HG02571 (cell line): ENCODE results near the gene GARIN5B.

Experiments
- ATAC-seq: cut with Tn5 transposase; IDR thresholded peaks from one replicate; pipeline ENCODE4 v1.9.1; 2021; ENCODE audit warnings: mild to moderate bottlenecking, moderate library complexity; ENCODE audit not compliant: unreplicated experiment

The GARIN5B gene

DNA sequence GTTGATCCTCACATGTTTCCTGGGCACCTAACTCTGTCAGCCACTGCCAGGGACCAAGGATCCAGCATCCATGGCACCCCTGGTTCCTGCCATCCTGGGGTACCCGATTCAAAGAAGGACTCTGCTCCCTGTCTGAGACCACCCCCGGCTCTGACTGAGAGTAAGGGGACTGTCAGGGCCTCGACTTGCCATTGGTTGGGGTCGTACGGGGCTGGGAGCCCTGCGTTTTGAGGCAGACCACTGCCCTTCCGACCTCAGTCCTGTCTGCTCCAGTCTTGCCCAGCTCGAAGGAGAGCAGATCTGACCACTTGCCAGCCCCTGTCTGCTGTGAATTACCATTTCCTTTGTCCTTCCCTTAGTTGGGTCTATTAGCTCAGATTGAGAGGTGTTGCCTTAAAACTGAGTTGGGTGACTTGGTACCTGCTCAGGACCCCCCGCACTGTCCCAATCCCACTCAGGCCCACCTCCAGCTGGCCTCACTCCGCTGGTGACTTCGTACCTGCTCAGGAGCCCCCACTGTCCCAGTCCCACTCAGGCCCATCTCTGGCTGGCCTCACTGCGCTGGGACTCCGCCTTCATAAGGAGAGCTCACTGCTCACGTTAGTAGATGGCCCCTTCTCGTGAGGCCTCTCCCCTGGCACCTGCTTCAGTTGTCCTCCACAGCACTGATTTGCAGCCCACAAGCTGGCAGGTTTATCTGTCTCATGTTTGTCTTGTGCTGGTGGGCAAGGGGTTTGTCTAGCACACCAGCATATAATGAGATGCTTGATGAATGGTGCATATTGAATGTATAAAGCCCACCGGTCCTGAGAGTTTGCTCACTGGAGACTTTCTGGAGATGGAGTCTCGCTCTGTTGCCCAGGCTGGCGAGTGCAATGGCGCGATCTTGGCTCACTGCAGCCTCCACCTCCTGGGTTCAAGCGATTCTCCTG is 26.6 kb upstream of the GARIN5B start:
- no peak for ATAC-seq

DNA sequence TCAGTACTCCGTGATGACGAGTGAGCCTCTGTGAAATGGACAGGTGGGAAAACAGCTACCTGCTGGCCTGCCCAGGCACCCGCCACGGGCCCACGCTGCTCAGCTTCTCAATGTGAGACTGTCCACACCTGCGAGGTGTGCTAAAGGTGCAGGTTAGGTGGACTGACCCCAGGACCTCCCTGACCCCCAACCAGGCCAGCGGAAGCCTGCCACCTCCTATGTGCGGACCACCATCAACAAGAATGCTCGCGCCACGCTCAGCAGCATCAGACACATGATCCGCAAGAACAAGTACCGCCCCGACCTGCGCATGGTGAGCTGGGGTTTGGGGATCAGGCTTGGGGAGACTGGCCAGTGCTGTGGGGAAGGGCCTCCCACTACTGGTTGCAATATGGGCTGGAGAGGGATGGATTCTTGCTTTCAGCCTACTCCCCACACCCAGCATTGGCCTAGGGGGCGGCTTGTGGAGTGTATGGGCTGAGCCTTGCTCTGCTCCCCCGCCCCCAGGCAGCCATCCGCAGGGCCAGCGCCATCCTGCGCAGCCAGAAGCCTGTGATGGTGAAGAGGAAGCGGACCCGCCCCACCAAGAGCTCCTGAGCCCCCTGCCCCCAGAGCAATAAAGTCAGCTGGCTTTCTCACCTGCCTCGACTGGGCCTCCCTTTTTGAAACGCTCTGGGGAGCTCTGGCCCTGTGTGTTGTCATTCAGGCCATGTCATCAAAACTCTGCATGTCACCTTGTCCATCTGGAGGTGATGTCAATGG is 24.9 kb upstream of the GARIN5B start:
- ATAC-seq = no peak

DNA sequence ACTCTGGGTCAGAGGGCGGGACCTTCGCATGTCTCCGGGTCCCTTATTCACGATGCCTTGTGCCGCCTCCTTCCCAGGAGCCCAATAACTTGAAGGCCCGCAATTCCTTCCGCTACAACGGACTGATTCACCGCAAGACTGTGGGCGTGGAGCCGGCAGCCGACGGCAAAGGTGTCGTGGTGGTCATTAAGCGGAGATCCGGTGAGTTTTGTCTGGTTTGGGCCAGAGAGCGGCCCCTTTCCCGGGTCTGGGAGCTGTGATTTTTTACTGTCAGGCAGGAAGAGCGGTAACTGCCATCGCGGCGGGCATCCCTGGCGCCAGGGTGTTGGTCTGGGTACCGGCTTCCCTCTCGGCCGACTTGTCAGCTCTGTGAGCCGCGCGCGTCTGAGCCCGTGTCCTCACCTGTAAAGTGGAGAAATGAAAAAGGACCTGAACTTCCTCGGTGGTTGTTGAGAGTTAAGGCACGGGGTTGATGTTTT is 23.5 kb upstream of the GARIN5B start:
- no peak for ATAC-seq

DNA sequence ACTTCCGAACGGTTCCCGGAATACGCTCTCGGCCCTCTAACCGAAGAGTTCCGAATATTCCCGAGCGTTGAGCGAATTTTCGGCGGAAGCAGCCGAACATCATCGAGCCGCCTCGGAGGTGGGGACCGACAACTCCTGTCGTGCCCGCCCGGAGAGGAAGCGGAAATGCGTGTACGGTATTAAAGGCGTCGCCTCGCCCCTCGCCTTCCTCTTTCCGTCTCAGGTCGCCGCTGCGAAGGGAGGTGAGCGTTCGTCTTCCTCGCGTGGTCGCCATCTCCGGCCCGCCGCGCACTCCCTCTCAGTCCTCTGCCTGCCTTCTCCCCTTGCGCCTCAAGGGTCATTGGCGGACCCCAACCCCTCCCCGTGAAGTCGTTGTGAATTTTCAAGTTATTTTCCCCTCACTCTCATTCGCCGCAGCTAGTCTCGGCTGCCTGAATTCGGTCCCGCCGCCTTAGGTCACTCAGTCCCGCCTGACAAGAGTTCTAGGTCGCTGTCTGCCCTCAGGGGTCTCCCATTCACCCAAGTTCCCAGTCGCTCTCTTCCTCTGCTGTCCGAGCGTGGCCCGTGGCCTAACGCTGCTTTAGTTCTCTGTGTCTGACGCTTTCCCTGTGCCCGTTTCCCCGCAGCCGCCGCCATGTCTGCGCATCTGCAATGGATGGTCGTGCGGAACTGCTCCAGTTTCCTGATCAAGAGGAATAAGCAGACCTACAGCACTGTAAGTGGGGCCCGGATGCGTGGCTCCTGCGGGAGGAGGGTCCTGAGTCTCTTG is 22.8 kb upstream of the GARIN5B start, which contains the start of gene RPL28:
Gene RPL28, plus strand, starts transcription at position 209 of the 769 bp plus-strand sequence. Its CDS starts 426 bp downstream, at position 635.
- peak; percentile 67 for ATAC-seq

DNA sequence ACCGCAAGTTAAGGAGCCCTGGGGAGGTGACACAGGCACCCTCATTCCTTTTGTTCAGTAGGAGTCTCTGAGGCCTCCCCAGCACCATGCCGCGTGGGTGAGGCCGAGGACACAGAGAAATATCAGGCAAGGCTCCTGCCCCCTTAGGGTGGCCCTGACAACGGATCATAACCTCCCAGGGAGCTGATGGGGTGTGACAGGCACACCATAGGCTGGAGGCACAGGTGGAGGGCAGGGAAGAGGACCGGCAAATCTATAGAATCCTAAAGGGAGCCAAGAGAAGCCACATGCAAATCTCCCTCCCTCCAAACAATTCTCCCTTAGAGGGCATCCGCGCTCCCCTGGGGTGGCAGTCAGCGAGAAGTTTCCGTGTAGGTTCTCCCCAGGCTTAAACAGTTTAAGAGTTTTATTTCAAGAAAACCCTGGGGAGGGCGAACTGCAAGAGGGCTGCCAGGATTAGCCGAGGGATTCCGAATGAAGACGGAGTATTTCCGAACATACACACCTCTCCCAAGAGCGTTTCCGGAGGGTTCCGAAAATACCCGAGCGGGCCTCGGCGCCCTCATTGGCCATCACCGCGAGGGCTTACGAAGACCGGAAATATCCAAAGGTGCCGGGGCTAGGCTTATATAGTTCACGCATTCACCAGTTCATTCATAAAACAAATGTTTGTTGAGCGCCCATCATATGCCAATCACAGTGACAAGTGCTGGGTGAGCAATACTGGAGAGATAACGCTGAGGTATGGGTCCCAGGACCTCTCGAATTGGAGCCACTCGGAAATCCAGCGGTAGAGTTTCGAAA is 22.1 kb upstream of the GARIN5B start:
- peak; percentile 42 for ATAC-seq

DNA sequence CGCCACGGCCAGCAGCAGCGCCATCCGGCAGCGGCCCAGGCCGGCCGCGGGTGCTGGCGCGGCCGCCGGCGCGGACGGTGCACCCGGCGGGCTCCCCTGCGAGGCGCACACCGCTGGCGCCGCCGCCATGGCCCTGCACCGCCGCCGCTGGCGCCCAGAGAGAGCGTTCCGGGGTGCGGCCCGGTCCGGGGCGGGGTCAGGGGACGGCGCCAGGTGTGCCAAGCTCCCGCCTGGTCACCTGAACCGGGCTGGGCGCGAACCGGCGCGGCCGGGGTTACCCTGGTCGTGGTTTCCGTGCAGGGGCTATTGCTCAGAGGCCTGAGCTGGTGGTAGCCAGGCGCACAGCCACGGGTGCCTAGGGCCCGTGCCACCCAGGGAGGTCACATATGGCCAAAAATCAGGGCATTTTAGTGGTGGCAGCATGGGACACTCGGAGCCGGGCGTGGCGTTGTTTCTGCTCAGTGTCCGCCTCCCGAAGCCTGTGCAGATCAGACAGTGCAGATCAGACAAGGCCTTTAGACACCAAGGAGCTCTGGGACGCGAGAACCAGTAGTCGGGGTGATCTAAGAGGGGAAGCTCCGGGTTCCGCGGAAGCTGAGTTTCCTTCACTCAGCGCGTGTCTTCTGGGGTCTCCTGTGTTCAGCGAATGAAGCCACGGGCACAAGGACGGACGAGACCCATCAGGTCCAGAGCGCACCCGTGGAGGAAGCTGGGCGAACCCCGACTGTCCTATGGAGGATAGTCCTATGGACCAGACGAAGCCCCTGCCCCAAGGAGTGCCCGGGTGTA is 21.3 kb upstream of the GARIN5B start, which contains the start of gene TMEM238:
Gene TMEM238, minus strand, starts transcription at position 162 of the 789 bp plus-strand sequence. Its CDS starts 33 bp downstream, at position 129.
- no peak for ATAC-seq

DNA sequence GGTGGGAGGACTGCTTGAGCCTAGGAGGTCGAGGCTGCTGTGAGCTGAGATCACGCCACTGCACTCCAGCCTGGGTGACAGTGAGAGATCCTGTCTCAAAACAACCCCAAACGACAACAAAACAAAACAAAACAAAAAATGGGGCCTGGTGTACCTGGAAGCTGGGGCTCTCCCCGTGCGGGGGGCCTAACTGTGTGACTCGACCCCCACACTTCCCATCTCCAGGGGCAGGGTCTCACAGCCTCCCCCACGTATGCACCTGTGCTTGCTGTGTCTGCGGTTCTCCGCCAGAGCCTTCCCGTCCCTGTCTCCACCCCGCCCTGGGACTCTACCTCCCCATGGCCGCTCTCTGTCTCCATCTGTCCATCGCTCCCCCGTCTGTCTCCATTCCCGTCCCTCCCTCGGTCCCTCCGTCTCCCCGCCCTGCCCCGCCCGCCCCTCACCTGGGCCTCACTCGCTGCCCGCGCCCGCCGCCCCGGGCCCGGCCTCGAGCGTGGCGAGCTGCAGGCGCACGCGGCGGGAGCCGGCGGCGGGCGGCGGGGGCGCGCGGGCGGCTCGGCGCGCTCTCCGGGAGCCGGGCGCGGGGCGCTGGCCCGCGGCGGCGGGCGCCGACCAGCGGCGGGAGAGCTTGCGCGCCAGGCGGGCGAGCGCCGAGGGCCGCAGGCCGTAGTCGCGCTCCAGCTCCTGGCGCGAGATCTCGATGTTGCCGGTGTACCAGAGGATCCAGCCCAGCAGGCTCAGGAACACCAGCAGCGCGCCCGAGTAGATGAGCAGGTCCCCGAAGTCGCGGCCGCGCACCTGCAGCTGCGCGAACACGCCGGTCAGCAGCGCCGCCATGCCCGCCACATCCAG is 20.4 kb upstream of the GARIN5B start:
- ATAC-seq = no peak

DNA sequence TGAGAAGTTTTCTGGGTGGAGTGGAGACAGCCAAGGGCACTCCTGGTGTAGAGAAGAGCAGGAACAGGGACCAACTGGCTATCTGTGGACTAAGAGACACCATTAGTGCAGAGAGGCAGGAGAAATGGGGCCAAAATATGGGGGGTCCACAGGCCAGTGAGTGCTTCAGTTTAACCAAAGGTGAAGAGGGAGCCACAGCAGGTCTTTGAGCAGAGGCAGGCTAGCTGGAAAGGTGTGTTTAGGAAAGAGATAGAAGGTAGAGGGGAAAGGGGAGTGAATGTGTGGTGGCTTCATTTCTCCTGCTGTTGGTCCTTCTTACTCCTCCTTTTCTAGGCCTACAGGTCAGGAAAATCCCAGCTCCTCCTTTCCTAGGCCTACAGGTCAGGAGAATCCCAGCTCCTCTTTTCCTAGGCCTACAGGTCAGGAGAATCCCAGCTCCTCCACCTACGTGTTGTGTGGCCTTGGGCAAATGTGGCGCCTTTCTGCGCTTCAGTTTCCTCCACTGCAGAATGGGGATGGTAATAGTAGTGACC is 19.5 kb upstream of the GARIN5B start:
- no peak for ATAC-seq

DNA sequence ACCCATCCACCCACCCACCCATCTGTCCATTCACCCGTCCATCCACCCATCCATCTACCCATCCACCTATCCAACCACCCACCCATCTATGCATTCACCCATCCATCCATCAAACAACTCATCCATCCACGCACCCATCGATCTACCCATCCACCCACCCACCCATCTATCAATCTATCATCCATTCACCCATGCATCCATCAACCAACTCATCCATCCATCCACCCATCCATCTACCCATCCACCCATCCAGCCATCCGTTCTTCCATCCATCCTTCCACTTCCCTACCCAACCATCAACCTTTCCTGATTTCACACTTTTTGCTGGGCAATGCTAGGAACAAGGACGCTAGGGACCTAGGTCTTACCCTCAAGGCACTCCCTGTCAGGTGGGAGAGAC is 19.0 kb upstream of the GARIN5B start:
- ATAC-seq = no peak

DNA sequence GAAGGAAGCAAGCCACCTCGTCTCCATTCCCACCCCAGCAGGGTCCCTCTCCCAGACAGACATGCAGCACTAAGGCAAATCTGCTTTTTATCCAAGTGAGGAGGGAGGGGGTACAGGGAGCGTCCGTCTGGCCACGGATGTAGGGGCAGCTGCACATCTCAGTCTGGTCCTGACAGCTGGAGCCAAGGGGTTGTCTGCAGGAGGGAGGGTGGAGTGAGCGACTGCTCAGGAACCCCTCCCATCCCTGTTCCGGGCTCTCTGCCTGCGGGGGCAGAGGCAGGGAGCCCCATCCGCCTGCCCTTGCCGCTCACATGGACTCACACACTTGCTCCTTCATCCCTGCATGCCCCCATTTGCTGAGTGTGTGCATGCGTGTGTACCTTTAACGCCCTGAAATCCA is 16.1 kb upstream of the GARIN5B start:
- no peak for ATAC-seq

DNA sequence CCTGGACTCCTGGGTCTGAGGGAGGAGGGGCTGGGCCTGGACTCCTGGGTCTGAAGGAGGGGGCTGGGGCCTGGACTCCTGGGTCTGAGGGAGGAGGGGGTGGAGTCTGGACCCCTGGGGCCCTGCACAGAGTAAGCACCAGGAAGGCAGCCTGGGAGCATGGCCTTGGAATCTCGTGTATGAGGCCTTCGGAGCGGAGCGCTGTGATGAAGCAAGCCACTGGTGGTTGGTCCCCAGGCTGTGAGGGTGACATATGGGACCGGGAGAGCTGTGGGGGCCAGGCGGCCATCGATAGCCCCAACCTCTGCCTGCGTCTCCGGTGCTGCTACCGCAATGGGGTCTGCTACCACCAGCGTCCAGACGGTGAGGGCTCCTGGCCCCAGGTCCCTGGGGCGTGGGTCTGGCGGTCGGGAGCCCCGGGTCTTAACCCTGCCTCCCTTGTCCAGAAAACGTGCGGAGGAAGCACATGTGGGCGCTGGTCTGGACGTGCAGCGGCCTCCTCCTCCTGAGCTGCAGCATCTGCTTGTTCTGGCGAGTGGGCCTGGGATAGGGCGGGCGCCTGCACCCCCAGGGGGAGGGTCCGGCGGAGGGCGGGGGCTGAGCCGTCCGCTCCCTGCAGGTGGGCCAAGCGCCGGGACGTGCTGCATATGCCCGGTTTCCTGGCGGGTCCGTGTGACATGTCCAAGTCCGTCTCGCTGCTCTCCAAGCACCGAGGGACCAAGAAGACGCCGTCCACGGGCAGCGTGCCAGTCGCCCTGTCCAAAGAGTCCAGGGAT is 14.5 kb upstream of the GARIN5B start:
- no peak for ATAC-seq

DNA sequence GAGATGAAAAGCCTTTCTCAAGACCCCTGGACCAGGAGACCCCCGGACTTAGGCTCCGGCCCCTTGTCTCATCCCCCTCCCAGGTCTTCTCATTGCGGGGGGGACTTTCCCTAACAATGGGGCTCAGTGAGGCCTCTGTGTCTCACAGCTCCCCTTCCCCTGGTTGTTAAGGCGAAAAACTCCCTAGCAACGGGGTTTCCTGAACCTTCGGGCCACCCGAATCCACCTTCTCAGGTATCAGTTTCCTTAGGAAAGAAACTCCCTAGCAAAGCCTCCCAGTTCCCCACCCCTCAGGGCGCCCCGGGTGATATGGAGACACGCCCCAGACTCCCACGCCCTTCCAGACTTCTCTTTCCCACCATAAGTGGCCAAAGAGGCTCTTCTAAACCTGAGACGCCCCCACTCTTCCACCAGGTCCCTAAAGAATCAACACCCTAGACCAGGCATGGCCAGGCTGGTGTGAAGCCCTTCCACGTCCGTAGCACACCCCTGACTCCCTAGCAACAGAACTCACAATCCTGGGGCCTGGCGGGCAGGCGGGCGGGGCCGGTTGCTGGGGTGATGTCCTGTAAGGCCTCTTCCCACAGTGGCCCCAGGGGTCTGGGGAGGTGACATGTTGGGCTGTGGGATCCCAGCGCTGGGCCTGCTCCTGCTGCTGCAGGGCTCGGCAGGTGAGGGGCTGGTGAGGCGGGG is 13.3 kb upstream of the GARIN5B start, which contains the start of gene TMEM190:
Gene TMEM190, plus strand, starts transcription at position 586 of the 693 bp plus-strand sequence. Its CDS starts 28 bp downstream, at position 614.
- no peak for ATAC-seq

DNA sequence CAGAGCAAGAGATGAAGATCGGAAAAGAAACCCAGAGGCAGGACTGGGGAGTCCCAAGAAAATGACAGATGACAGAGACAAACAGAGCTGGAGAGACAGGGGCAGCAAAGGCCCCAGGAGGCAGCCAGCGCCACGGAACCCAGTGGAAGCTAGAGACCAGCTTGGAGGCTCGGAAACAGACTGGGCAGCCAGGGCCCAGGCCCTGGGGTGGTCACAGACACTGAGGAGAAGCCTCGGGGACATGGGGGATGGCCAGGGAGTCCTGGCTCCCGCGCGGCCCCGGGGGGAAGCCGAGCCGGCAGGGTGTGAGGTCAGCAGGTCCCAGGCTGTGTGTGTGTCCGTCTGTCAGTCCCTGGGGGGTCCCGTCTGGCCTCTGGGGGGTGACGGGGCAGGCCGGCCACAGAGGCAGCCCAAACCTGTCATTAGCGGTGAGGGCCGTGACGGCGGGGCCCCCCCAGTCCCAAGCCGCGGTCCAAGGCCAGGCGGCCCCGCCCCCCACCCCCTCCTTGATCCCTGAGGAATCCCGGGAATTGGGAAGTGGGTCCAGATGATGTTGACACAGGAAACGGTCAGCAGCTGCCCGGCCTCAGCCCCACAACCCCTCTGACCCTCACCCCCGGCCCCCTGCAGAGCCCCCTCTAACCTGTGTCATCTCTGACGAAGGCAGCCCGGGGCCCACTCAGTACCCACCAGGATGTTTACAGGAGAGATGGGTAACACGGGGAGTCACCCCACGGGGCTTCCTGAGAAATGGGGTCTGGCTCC is 11.1 kb upstream of the GARIN5B start:
- ATAC-seq = no peak

DNA sequence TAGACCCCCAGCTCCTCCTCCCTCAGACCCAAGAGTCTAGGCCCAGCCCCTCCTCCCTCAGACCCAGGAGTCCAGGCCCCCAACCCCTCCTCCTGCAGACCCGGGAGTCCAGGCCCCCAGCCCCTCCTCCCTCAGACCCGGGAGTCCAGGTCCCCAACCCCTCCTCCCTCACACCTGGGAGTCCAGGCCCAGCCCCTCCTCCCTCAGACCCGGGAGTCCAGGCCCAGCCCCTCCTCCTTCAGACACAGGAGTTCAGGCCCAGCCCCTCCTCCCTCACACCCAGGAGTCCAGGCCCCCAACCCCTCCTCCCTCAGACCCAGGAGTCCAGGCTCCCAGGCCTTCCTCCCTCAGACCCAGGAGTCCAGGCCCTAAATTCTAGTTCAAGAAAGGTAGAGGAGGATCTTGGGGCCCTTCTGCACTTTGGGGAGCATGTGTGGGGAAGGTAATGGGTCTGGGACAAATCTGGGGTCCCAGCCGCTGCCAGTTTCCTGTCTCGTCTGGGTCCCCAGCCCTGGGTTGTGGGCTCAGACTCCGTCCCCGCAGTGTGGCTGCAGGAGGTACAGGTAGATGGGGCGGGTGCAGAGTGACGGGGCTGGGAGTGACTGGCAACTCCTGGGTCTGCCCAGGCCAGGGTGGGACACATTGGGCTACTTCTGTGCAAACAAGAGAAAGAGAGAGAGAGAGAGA is 10.4 kb upstream of the GARIN5B start:
- no peak for ATAC-seq
